GM21526 (cell line): ENCODE results near the gene DTNBP1.

Experiments used
- ATAC-seq: cut with Tn5 transposase; IDR thresholded peaks from one replicate; pipeline ENCODE4 v1.9.1; 2021; ENCODE audit warnings: moderate library complexity; ENCODE audit not compliant: unreplicated experiment, low FRiP score

Gene DTNBP1

DNA sequence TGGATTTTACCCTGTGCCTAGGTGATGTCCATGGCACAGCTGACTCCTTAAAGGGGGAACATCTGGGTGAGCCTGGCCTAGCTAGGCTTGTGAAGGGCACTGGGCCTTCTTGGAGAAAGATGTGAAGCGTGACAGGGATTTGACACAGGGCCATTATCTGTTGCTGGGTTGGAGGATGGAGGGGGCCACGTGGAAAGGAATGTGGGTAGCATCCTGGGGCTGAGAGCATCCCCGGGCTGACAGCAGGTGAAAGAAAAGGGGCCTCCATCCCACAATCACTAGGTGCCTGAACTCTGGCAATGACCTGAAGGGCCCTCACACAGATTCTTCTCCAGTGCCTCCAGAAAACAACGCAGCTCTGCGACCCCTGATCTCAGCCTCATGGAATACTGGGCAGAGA is 124.7 kb downstream of the DTNBP1 start:
- ATAC-seq: no peak

DNA sequence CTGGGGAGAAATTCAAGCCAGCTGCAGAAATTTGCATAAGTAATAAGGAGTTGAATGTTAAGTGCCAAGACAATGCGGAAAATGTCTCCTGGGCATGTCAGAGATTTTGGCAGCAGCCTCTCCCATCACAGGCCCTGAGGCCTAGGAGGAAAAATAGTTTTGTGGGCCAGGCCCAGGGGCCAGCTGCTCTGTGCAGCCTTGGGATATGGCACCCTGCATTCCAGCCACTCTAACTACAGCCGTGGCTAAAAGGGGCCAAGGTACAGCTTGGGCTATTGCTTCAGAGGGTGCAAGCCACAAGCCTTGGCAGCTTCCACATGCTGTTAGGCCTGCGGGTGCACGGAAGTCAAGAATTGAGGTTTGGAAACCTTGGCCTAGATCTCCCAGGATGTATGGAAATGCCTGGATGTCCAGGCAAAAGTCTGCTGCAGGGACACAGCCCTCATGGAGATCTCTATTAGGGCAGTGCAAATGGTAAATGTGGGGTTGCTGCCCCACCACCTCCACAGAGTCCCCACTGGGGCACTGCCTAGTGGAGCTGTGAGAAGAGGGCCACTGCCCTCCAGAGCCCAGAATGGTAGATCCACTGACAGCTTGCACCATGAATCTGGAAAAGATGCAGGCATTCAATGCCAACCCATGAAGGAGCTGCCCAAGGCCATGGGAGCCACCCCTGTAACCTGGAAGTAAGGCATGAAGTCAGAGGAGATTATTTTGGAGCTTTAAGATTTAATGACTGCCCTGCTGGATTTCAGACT is 126.5 kb downstream of the DTNBP1 start:
- ATAC-seq: no peak

- ATAC-seq: no peak
These were observed 127.2 kb downstream of the DTNBP1 start for GRCh38 chr6:15535495-15536197.

- ATAC-seq: no peak
These were observed 127.9 kb downstream of the DTNBP1 start for GRCh38 chr6:15534974-15535373.

GRCh38 chr6:15533379-15534026 is 129.3 kb downstream of the DTNBP1 start:
- no peak for ATAC-seq

DNA sequence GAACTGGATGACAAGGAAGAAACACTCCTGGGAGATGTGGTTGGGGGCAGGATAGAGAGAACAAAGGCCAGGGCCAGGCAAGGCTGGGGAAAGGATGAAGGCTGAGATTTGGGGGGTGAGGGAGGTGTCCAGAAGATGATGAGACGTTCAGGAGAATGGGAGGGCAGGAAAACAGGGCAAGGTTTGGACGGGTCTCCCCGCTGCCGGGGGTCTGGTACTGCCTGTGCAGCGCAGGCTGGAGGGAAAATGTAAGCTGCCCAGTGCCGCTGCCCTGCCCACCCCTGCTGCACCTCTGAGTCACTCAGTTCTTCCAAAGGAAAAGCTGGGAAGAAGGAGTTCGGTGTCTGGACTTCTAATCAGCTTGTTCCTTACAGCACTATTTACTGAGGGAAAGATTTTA is 130.9 kb downstream of the DTNBP1 start:
- no peak for ATAC-seq

DNA sequence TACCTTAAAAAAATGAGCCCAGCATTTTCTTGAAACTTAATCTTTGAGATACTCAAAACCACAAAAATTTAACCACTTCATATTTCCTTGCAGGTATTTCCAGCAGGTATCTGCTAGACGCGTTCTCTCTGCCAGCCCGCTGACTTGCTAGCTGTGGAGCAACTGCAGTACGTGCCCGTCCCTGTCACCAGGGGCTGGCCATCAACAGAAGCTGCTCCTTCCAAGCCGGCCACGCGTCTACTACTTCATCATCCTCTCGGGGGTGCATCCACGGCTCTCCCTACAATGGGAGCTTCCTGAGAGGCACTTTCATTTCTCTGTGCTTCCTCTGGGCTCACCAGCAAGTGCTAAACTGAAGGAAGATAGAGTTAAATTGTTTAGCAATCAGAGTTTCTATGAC is 132.4 kb downstream of the DTNBP1 start:
- no peak for ATAC-seq

DNA sequence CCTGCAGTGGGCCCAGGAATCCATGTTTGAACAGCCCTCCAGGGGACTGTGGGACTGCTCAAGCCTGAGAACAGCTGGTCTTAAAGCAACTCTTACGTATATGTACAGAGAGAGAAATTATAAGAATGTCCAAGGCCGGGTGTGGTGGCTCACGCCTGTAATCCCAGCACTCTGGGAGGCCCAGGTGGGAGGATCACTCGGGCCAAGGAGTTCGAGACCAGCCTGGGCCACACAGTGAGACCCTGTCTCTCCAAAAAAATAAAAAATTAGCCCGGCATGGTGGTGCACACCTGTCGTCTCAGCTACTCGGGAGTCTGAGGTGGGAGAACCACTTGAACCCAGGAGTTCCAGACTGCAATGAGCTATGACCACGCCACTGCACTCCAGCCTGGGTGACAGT is 134.0 kb downstream of the DTNBP1 start:
- ATAC-seq: no peak

DNA sequence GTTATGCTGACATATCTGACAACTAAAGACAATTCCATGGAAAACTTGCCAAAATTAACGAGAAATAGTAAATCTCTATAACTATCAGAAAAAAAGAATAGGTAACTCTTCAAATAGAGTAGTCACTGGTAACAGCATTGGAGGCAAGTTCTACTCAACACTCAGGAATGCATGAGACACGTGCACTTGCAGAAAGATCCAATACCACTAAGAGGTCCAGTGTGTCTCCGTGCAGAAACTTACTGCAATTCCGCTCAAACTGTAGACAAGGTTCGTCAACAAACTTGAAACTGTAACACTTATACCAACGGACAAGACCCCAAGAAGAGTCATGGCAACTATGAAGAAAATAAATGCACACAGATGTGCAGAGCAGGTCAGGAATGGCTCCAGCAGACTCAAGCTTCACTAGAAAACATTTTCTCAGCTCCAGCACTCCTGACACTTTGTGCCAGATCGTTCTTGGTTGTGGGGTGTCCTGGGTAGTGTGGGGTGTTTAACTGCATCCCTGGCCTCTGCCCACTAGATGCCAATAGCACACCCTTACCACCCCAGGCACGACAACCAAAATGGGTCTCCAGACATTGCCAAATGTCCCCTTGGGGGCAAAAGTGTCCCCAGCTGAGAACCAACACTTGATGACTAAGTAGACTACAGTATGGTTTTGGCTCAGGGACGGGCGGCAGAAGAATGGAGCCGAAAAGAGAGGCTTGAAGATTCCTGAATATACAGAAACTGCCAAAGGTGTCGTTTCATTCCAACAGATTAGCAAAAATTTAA is 134.8 kb downstream of the DTNBP1 start:
- ATAC-seq: no peak

- ATAC-seq: no peak
These were observed 136.6 kb downstream of the DTNBP1 start for GRCh38 chr6:15526212-15526701.

- no peak for ATAC-seq
These were observed 137.9 kb downstream of the DTNBP1 start for GRCh38 chr6:15524861-15525401.

GRCh38 chr6:15523679-15524630 is 138.9 kb downstream of the DTNBP1 start:
- no peak for ATAC-seq

- no peak for ATAC-seq
These were observed 139.8 kb downstream of the DTNBP1 start for GRCh38 chr6:15522856-15523529.

- ATAC-seq: no peak
These were observed 140.4 kb downstream of the DTNBP1 start for GRCh38 chr6:15522427-15522826.

GRCh38 chr6:15522026-15522425 is 140.8 kb downstream of the DTNBP1 start:
- no peak for ATAC-seq

GRCh38 chr6:15521582-15521981 is 141.2 kb downstream of the DTNBP1 start:
- no peak for ATAC-seq

DNA sequence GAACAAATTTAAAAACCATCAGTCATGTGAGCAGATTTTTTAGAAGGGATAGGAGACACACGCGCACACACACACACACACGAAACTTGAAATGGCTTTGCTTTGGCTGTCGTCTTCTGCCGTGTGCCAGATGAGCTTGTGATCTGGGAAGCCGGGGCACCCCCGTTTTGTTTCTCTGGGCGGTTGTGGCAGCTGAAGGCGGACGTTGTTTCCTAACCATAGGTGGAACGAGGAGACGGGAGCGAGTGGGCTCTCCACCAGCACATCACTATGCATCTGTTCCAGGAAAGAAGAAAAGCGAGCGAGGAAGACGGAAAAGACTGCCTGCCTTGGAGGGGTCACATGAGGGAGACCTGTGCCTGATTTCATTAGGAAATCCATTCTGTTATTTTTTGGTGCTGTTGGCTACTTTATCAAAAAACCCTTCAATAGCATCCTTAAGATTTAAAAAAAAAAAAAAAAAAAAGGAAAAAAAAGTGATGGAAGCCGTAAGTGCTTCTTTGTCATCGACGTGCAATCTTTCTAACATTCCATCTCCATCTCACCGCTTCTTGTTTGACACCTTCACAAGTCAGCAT is 142.1 kb downstream of the DTNBP1 start:
- no peak for ATAC-seq

- no peak for ATAC-seq
These were observed 143.1 kb downstream of the DTNBP1 start for GRCh38 chr6:15519681-15520080.
